Osteoblast (primary cell): ENCODE results near the gene GPATCH8. TPM values are rescaled to one million over a fixed set of nuclear protein-coding genes. Genes with fewer than 3 reads are reported as not detected.

Experiments
- DNase-seq: peaks from one replicate; pipeline ENCODE4 v3.0.0; 2011; ENCODE audit warnings: low spot score, mixed read lengths; ENCODE audit not compliant: insufficient read length; ENCODE audit errors: missing footprints
- H2AFZ ChIP-seq: 2 replicates; pipeline ENCODE4 v1.6.0; 2011; ENCODE audit warnings: mild to moderate bottlenecking, low read length
- H3K27ac ChIP-seq: 2 replicates; pipeline ENCODE4 v1.5.1; 2011; ENCODE audit warnings: mild to moderate bottlenecking, low read depth, low read length, moderate library complexity
- H3K27me3 ChIP-seq: 2 replicates; pipeline ENCODE4 v1.6.0; 2012; ENCODE audit warnings: mild to moderate bottlenecking, control low read depth, inconsistent platforms, low read length, moderate library complexity; ENCODE audit not compliant: insufficient read depth
- H3K36me3 ChIP-seq: 2 replicates; pipeline ENCODE4 v1.5.1; 2011; ENCODE audit warnings: mild to moderate bottlenecking, low read length, control low read depth, moderate library complexity; ENCODE audit not compliant: insufficient read depth
- H3K4me1 ChIP-seq: 2 replicates; pipeline ENCODE4 v1.5.1; 2011; ENCODE audit warnings: mild to moderate bottlenecking, low read length, control low read depth, moderate library complexity; ENCODE audit not compliant: insufficient read depth
- H3K4me2 ChIP-seq: 2 replicates; pipeline ENCODE4 v1.6.0; 2011; ENCODE audit warnings: mild to moderate bottlenecking, low read length; ENCODE audit not compliant: insufficient read depth
- H3K4me3 ChIP-seq: fragments of 200-600 bp; sonication (generic); 3 replicates; pipeline ENCODE4 v1.5.1; 2012; ENCODE audit warnings: mild to moderate bottlenecking, low read length, inconsistent platforms; ENCODE audit not compliant: insufficient read depth
- H3K79me2 ChIP-seq: 2 replicates; pipeline ENCODE4 v1.6.0; 2012; ENCODE audit warnings: mild to moderate bottlenecking, low read length, control low read depth, inconsistent platforms; ENCODE audit not compliant: insufficient read depth
- H3K9me3 ChIP-seq: 2 replicates; pipeline ENCODE4 v1.5.1; 2011; ENCODE audit warnings: low read depth, low read length, control low read depth
- H4K20me1 ChIP-seq: 2 replicates; pipeline ENCODE4 v1.6.0; 2012; ENCODE audit warnings: mild to moderate bottlenecking, low read length, control low read depth; ENCODE audit not compliant: insufficient read depth
- total RNA-seq: library from RNA; depleted of rRNA; stranded (reverse); fragments of >200 nt; gene quantifications from 2 replicates; pipeline ENCODE4 v1.2.3, GENCODE V29; 2012
- TF ChIP-seq, protein P1 (sequence below): IDR thresholded peaks from 2 replicates; pipeline ENCODE4 v1.5.1; 2011; ENCODE audit warnings: mild to moderate bottlenecking, low read depth, low read length, moderate library complexity; ENCODE audit errors: extremely low read depth

GPATCH8 gene
- total RNA-seq, 1 donor, result 33.3 TPM

DNA sequence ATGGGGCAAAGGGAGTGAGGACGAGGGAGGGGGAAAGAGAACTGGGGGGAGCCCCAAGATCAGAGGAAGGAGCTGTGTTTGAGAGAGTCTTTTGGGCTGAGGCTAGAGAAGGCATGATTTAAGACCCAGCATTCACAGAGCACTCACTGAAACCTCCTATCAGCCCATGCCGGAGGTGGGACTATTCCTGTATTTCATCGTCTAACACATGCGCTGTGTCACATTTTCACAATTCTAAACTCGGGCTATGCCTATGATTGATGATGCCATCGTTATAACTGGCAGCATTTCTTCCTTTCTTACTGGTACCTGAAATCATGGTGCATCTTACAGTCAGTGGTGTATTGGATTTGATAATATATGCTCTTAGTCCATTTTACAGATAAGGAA, 143.1 kb downstream of the GPATCH8 start:
- no peak overlapping the region for H3K4me3 ChIP-seq
- no peaks in the 10 kb centered on the region for H3K36me3 ChIP-seq
- no peaks in the 10 kb centered on the region for H4K20me1 ChIP-seq
- H3K4me2 ChIP-seq, result no peak overlapping the region
- no peaks in the 10 kb centered on the region for H3K79me2 ChIP-seq
- no peaks in the 10 kb centered on the region for H3K4me1 ChIP-seq
- peak; percentile 86 for DNase-seq
- no peak overlapping the region for H3K27ac ChIP-seq
- TF ChIP-seq, protein P1, sequence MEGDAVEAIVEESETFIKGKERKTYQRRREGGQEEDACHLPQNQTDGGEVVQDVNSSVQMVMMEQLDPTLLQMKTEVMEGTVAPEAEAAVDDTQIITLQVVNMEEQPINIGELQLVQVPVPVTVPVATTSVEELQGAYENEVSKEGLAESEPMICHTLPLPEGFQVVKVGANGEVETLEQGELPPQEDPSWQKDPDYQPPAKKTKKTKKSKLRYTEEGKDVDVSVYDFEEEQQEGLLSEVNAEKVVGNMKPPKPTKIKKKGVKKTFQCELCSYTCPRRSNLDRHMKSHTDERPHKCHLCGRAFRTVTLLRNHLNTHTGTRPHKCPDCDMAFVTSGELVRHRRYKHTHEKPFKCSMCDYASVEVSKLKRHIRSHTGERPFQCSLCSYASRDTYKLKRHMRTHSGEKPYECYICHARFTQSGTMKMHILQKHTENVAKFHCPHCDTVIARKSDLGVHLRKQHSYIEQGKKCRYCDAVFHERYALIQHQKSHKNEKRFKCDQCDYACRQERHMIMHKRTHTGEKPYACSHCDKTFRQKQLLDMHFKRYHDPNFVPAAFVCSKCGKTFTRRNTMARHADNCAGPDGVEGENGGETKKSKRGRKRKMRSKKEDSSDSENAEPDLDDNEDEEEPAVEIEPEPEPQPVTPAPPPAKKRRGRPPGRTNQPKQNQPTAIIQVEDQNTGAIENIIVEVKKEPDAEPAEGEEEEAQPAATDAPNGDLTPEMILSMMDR, result no peak
- H3K9me3 ChIP-seq, result no peaks in the 10 kb centered on the region
- H3K27me3 ChIP-seq, result peaks cover 3% of the 10 kb centered on the region
- H2AFZ ChIP-seq, result no peak overlapping the region

DNA sequence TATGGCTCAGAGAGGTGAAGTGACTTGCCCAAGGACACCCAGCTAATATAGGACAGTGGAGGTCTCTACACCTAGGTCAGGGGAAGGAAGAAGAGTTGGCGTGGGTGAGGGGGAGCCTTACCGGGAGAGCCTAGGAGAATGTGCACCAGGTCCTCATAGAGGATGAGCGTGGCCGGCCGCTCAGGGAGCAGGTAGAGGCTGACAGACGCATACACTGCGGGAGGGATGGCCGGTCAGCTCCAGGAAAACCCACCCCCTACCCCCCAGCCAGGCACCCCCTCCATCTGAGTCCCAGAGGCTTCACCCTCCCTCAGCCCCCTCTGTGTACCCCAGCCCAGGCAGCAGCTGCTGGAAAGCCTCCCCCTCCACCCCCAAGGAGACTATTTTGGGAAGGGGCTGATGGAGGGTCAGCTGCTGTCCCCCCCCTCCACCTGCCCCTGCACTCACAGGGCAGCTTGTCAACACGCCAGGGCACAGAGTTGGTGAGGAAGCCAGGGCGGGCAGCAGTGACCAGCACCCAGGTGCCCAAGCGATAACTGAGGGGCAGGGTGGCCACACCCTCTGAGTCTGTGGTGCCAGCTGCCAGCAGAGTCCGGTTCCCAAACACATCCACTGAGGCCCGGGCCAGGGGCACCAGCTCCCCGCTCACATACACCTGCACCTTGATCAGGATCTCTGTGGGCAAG, 143.6 kb downstream of the GPATCH8 start:
- H2AFZ ChIP-seq, result no peak overlapping the region
- no peaks in the 10 kb centered on the region for H3K9me3 ChIP-seq
- H4K20me1 ChIP-seq, result no peaks in the 10 kb centered on the region
- TF ChIP-seq, protein P1, result no peak
- no peaks in the 10 kb centered on the region for H3K79me2 ChIP-seq
- no peaks in the 10 kb centered on the region for H3K4me1 ChIP-seq
- H3K4me2 ChIP-seq, result no peak overlapping the region
- peaks cover 3% of the 10 kb centered on the region for H3K27me3 ChIP-seq
- no peak overlapping the region for H3K4me3 ChIP-seq
- DNase-seq, result peak; percentile 68
- no peaks in the 10 kb centered on the region for H3K36me3 ChIP-seq
- H3K27ac ChIP-seq, result no peak overlapping the region

- Histone ChIP-seq H3K27me3 (peaks cover 3% of the 10 kb centered on the region), H3K4me3 (no peak overlapping the region), H3K9me3 (no peaks in the 10 kb centered on the region), H3K79me2 (no peaks in the 10 kb centered on the region), H3K36me3 (no peaks in the 10 kb centered on the region), H3K4me1 (no peaks in the 10 kb centered on the region), H4K20me1 (no peaks in the 10 kb centered on the region), H3K4me2 (no peak overlapping the region), H3K27ac (no peak overlapping the region), H2AFZ (no peak overlapping the region)
- peak; percentile 36 for DNase-seq
- TF ChIP-seq, protein P1, result no peak
Observed at GRCh38 chr17:44359006-44359405, 144.2 kb downstream of the GPATCH8 start.

DNA sequence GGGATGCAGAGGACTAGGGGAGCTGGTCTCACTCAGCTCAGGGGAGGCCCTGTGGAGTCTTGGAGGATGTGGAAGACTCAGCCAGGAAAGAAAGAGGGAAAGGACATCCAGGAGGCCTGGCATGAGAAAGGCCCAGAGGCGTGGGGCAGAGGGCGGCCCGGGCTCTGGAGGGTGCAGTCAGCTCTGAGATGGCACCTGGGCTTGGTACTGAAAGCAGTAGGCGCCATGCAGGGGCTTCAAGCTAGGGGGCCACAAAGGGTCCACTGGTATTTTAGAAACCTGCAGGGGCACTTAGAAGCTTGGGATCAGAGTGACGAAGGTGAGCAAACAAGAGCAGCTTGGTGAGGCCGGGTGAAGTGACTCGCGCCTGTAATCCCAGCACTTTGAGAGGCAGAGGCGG, 145.1 kb downstream of the GPATCH8 start:
- Histone ChIP-seq H3K27ac (no peak overlapping the region), H3K27me3 (peaks cover 3% of the 10 kb centered on the region), H2AFZ (no peak overlapping the region), H3K4me2 (no peak overlapping the region), H4K20me1 (no peaks in the 10 kb centered on the region), H3K4me1 (no peaks in the 10 kb centered on the region), H3K4me3 (no peak overlapping the region), H3K79me2 (no peaks in the 10 kb centered on the region), H3K36me3 (no peaks in the 10 kb centered on the region), H3K9me3 (no peaks in the 10 kb centered on the region)
- TF ChIP-seq, protein P1, result no peak
- peak; percentile 56 for DNase-seq
